Duodenal mucosa (tissue), 2 donors: Measurements from ENCODE around the gene C17orf50.

ENCODE experiments used
- H3K27ac ChIP-seq: one replicate; pipeline ENCODE4 v1.7.0; 2013; ENCODE audit warnings: low read depth, low read length
- H3K27me3 ChIP-seq, 2 donors: one replicate each; pipeline ENCODE4 v1.7.0; 2013; ENCODE audit warnings: low read length in 2 of 2, control low read depth in 1 of 2; ENCODE audit not compliant: insufficient read depth in 2 of 2, control insufficient read depth in 1 of 2
- H3K36me3 ChIP-seq, 2 donors: one replicate each; pipeline ENCODE4 v1.7.0; 2013; ENCODE audit warnings: low read length in 2 of 2, control low read depth in 1 of 2; ENCODE audit not compliant: insufficient read depth in 2 of 2, control insufficient read depth in 1 of 2
- H3K4me1 ChIP-seq, 2 donors: one replicate each; pipeline ENCODE4 v1.7.0; 2013; ENCODE audit warnings: low read length in 2 of 2, control low read depth in 1 of 2; ENCODE audit not compliant: insufficient read depth in 2 of 2, control insufficient read depth in 1 of 2
- H3K4me3 ChIP-seq, 2 donors: one replicate each; pipeline ENCODE4 v1.7.0; 2013; ENCODE audit warnings: low read length in 2 of 2, low read depth in 1 of 2
- H3K9ac ChIP-seq, 2 donors: one replicate each; pipeline ENCODE4 v1.7.0; 2013; ENCODE audit warnings: low read length in 2 of 2, low read depth in 1 of 2
- H3K9me3 ChIP-seq, 2 donors: one replicate each; pipeline ENCODE4 v1.7.0; 2013; ENCODE audit warnings: low read length in 2 of 2, control low read depth in 1 of 2; ENCODE audit not compliant: control insufficient read depth in 1 of 2

C17orf50 gene

GRCh38 chr17:35795871-35796265, 35.2 kb downstream of the C17orf50 start:
- Histone ChIP-seq H3K27me3 (peaks cover 15 to 16% of the 10 kb centered on the region in 2 donors), H3K9me3 (no peaks in the 10 kb centered on the region), H3K4me1 (peaks cover 8 to 20% of the 10 kb centered on the region in 2 donors), H3K36me3 (no peaks in the 10 kb centered on the region), H3K9ac (peak overlapping the region in 1 of 2 donors; percentile 66), H3K27ac (no peak overlapping the region), H3K4me3 (peak overlapping the region; percentile 76 to 83)

- Histone ChIP-seq H3K4me3 (no peak overlapping the region), H3K27me3 (peaks cover 15 to 16% of the 10 kb centered on the region in 2 donors), H3K4me1 (peaks cover 11 to 18% of the 10 kb centered on the region in 2 donors), H3K9me3 (no peaks in the 10 kb centered on the region), H3K9ac (no peak overlapping the region), H3K27ac (no peak overlapping the region), H3K36me3 (no peaks in the 10 kb centered on the region)
Measured at GRCh38 chr17:35796942-35797341, 36.3 kb downstream of the C17orf50 start.

- Histone ChIP-seq H3K4me3 (no peak overlapping the region), H3K9me3 (no peaks in the 10 kb centered on the region), H3K36me3 (no peaks in the 10 kb centered on the region), H3K4me1 (peaks cover 11 to 18% of the 10 kb centered on the region in 2 donors), H3K9ac (no peak overlapping the region), H3K27me3 (peaks cover 15 to 16% of the 10 kb centered on the region in 2 donors), H3K27ac (no peak overlapping the region)
Measured at GRCh38 chr17:35797370-35797769, 36.7 kb downstream of the C17orf50 start.

GRCh38 chr17:35797918-35798317, 37.2 kb downstream of the C17orf50 start:
- H3K4me3 ChIP-seq, result no peak overlapping the region
- no peak overlapping the region for H3K27ac ChIP-seq
- no peaks in the 10 kb centered on the region for H3K36me3 ChIP-seq
- peaks cover 15 to 16% of the 10 kb centered on the region in 2 donors for H3K27me3 ChIP-seq
- H3K4me1 ChIP-seq, result peaks cover 11 to 18% of the 10 kb centered on the region in 2 donors
- H3K9ac ChIP-seq, result no peak overlapping the region
- no peaks in the 10 kb centered on the region for H3K9me3 ChIP-seq

- peaks cover 6 to 9% of the 10 kb centered on the region in 2 donors for H3K27me3 ChIP-seq
- H3K36me3 ChIP-seq, result no peaks in the 10 kb centered on the region
- H3K27ac ChIP-seq, result no peak overlapping the region
- H3K9me3 ChIP-seq, result no peaks in the 10 kb centered on the region
- H3K4me3 ChIP-seq, result no peak overlapping the region
- H3K4me1 ChIP-seq, result peaks cover 11 to 13% of the 10 kb centered on the region in 2 donors
- H3K9ac ChIP-seq, result no peak overlapping the region
Measured at GRCh38 chr17:35799942-35800341, 39.3 kb downstream of the C17orf50 start.

- Histone ChIP-seq H3K9ac (no peak overlapping the region), H3K36me3 (no peaks in the 10 kb centered on the region), H3K4me3 (no peak overlapping the region), H3K9me3 (no peaks in the 10 kb centered on the region), H3K27me3 (peaks cover 3 to 6% of the 10 kb centered on the region in 2 donors), H3K4me1 (peaks cover 3 to 8% of the 10 kb centered on the region in 2 donors), H3K27ac (no peak overlapping the region)
Measured at GRCh38 chr17:35801583-35802224, 41.0 kb downstream of the C17orf50 start.

GRCh38 chr17:35804658-35805192, 44.0 kb downstream of the C17orf50 start:
- Histone ChIP-seq H3K4me3 (no peak overlapping the region), H3K27ac (no peak overlapping the region), H3K36me3 (no peaks in the 10 kb centered on the region), H3K9me3 (no peaks in the 10 kb centered on the region), H3K9ac (no peak overlapping the region), H3K27me3 (no peaks in the 10 kb centered on the region), H3K4me1 (peaks cover 8 to 9% of the 10 kb centered on the region in 2 donors)

- H3K4me1 ChIP-seq, result peaks cover 24 to 28% of the 10 kb centered on the region in 2 donors
- no peaks in the 10 kb centered on the region for H3K27me3 ChIP-seq
- no peak overlapping the region for H3K4me3 ChIP-seq
- no peaks in the 10 kb centered on the region for H3K9me3 ChIP-seq
- no peaks in the 10 kb centered on the region for H3K36me3 ChIP-seq
- no peak overlapping the region for H3K9ac ChIP-seq
- no peak overlapping the region for H3K27ac ChIP-seq
Measured at GRCh38 chr17:35807371-35808144, 46.9 kb downstream of the C17orf50 start.

- Histone ChIP-seq H3K4me3 (peak overlapping the region; percentile 87 to 96), H3K36me3 (no peaks in the 10 kb centered on the region), H3K9ac (peak overlapping the region; percentile 68 to 82), H3K27ac (no peak overlapping the region), H3K4me1 (peaks cover 24 to 28% of the 10 kb centered on the region in 2 donors), H3K9me3 (no peaks in the 10 kb centered on the region), H3K27me3 (no peaks in the 10 kb centered on the region)
Measured at GRCh38 chr17:35808240-35808961, 47.7 kb downstream of the C17orf50 start.
